GM12873 (cell line): ENCODE data around the gene MAML3.

Source experiments
- TF ChIP-seq, protein P1 (sequence below): IDR thresholded peaks from 2 replicates; pipeline ENCODE4 v1.5.1; 2012; ENCODE audit warnings: low read depth, mild to moderate bottlenecking, moderate library complexity, low read length, control low read depth; ENCODE audit not compliant: insufficient read depth; ENCODE audit errors: missing control alignments

MAML3 gene

GRCh38 chr4:139746431-139747171 is 407.4 kb downstream of the MAML3 start:
- TF ChIP-seq, protein P1, sequence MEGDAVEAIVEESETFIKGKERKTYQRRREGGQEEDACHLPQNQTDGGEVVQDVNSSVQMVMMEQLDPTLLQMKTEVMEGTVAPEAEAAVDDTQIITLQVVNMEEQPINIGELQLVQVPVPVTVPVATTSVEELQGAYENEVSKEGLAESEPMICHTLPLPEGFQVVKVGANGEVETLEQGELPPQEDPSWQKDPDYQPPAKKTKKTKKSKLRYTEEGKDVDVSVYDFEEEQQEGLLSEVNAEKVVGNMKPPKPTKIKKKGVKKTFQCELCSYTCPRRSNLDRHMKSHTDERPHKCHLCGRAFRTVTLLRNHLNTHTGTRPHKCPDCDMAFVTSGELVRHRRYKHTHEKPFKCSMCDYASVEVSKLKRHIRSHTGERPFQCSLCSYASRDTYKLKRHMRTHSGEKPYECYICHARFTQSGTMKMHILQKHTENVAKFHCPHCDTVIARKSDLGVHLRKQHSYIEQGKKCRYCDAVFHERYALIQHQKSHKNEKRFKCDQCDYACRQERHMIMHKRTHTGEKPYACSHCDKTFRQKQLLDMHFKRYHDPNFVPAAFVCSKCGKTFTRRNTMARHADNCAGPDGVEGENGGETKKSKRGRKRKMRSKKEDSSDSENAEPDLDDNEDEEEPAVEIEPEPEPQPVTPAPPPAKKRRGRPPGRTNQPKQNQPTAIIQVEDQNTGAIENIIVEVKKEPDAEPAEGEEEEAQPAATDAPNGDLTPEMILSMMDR = no peak

- TF ChIP-seq, protein P1 = no peak
Observed at GRCh38 chr4:139745111-139745639, 408.8 kb downstream of the MAML3 start.

DNA sequence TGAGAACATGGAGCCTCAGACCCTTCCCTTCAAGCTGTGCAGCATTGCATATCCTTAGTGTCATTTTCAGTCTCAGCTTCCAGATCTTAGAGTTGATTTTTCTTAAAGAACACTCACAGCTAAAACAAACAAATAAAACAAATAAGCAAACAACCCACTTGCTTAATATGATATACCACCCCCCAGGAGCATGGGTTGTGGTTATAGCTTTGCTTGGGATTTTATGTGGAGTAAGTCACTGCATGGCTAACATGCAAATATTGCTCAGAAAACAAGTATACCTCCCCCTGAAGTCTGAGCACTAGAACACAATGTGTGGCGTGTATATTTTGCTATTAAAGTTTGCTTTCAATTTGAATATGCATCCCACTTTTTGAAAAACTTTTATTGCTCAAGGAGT is 409.8 kb downstream of the MAML3 start:
- TF ChIP-seq, protein P1 = no peak

DNA sequence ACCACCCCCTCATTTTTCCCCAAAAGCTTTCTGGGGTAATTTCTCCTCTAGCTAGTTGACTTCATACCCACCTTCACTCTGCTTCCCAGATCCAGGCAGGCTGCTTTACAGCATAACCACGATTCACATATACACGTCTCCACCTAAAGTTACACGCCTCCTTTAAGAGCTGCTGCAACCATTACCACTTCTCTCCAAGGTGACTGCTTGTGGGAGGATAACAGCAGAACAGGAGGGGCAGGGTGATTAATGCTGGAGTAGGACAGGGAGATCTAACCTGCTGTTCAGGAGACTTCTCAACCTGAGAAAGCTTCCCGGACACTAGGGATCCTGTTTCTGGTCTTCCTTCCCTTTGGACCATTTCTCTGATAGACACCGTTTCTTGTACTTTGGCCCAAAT is 411.0 kb downstream of the MAML3 start:
- TF ChIP-seq, protein P1 = no peak

DNA sequence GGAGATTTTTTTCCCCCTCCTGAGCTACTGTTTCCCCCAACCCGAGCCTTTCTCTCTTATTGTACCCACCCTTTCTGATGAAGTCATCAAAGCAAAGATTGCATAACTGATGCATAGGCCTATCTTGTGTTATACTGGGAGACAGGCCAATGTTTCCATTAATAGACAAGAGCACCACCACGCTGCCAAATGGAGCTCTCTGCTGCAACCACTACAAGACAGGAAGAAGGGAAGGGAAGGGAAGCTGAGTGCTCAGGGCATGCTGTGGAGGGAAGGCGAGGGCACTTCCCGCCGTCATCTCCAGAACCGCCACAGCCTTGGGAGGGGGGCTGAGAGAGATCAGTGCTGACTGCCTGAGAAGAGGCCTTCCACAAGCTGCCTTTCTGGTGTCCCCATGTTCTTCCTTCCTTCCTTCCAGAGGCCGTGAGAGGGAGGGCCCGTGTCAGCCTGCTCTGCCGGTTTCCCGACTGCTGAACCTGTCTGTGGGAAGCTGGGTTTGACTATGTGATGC is 413.4 kb downstream of the MAML3 start:
- TF ChIP-seq, protein P1 = no peak

DNA sequence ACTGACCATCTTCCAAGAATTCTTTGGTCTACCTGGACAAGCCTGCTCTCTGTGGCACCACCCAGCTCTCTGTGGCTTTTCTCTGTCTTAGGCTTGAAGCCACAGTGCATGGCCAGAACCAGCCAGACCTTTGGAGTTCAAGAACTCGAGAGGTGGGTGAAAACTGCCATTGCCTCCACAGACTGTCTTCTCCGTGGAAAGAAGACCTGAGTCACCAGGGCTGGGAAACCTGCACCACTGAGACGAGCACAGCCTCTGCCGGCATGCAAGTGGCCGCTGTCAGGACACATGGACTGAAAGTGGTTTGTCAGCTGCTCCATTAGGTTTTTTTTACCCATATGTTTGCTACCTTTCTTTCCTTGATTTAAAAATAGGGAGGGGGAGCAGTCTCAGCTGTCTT is 413.9 kb downstream of the MAML3 start:
- TF ChIP-seq, protein P1 = no peak

GRCh38 chr4:139738846-139739613 is 415.0 kb downstream of the MAML3 start:
- TF ChIP-seq, protein P1 = no peak
